Neuronal stem cell (in vitro differentiated cells): ENCODE data around the gene EBF4.

Experiments used
- DNase-seq: peaks from one replicate; pipeline ENCODE4 v3.0.0-alpha.2; 2013; ENCODE audit warnings: low spot score
- H2AFZ ChIP-seq: one replicate; pipeline ENCODE4 v1.6.1; 2013; ENCODE audit warnings: mild to moderate bottlenecking, low read length, inconsistent platforms
- H2AK5ac ChIP-seq: 2 replicates; pipeline ENCODE4 v1.6.1; 2013; ENCODE audit warnings: low read depth, mild to moderate bottlenecking, inconsistent platforms, low read length, moderate library complexity, mixed read lengths
- H2BK120ac ChIP-seq: 2 replicates; pipeline ENCODE4 v1.6.1; 2013; ENCODE audit warnings: low read depth, mild to moderate bottlenecking, inconsistent platforms, low read length, moderate library complexity, mixed read lengths
- H2BK12ac ChIP-seq: one replicate; pipeline ENCODE4 v1.6.1; 2013; ENCODE audit warnings: low read length, inconsistent platforms
- H2BK15ac ChIP-seq: 2 replicates; pipeline ENCODE4 v1.6.1; 2013; ENCODE audit warnings: mild to moderate bottlenecking, low read length, inconsistent platforms, mixed read lengths
- H2BK5ac ChIP-seq: one replicate; pipeline ENCODE4 v1.6.1; 2013; ENCODE audit warnings: inconsistent platforms, mild to moderate bottlenecking, low read length, moderate library complexity
- H3K14ac ChIP-seq: one replicate; pipeline ENCODE4 v1.6.1; 2013; ENCODE audit warnings: low read length, inconsistent platforms
- H3K18ac ChIP-seq: 2 replicates; pipeline ENCODE4 v1.6.1; 2013; ENCODE audit warnings: low read length, inconsistent platforms
- H3K23ac ChIP-seq: 2 replicates; pipeline ENCODE4 v1.6.1; 2013; ENCODE audit warnings: low read depth, mild to moderate bottlenecking, mixed read lengths, low read length, inconsistent platforms; ENCODE audit not compliant: poor library complexity
- H3K27ac ChIP-seq: replicated peaks from 3 replicates; pipeline ENCODE4 v1.5.1; 2013; ENCODE audit warnings: low read length, inconsistent platforms
- H3K27me3 ChIP-seq, 3 experiments: 2 replicates each; pipeline ENCODE4 v1.6.1; 2013; ENCODE audit warnings: low read length in 3 of 3, mild to moderate bottlenecking in 2 of 3, inconsistent platforms in 1 of 3, low read depth in 1 of 3, mixed read lengths in 1 of 3, moderate library complexity in 1 of 3; ENCODE audit not compliant: control insufficient read depth in 3 of 3, insufficient read depth in 3 of 3
- H3K36me3 ChIP-seq, 2 donors: replicated peaks in 1 of 2; 2 replicates each; pipeline ENCODE4 v1.6.1; 2013; ENCODE audit warnings: low read length in 2 of 2; ENCODE audit not compliant: control insufficient read depth in 2 of 2, insufficient read depth in 2 of 2
- H3K4ac ChIP-seq: 2 replicates; pipeline ENCODE4 v1.6.1; 2013; ENCODE audit warnings: inconsistent platforms, mild to moderate bottlenecking, low read length, moderate library complexity
- H3K4me1 ChIP-seq, 2 donors: 1 replicate in 1 of 2; 2 replicates in 1 of 2; pipeline ENCODE4 v1.6.1; 2013; ENCODE audit warnings: low read length in 2 of 2, low read depth in 1 of 2; ENCODE audit not compliant: control insufficient read depth in 2 of 2, insufficient read depth in 1 of 2
- H3K4me2 ChIP-seq: one replicate; pipeline ENCODE4 v1.6.1; 2013; ENCODE audit warnings: mild to moderate bottlenecking, low read length, inconsistent platforms; ENCODE audit not compliant: insufficient read depth, poor library complexity, severe bottlenecking
- H3K4me3 ChIP-seq, 2 donors: 2 replicates each; pipeline ENCODE4 v1.5.1; 2013; ENCODE audit warnings: low read length in 2 of 2, mild to moderate bottlenecking in 2 of 2, inconsistent platforms in 1 of 2, moderate library complexity in 1 of 2
- H3K79me1 ChIP-seq: one replicate; pipeline ENCODE4 v1.6.1; 2013; ENCODE audit warnings: low read depth, mild to moderate bottlenecking, inconsistent platforms, low read length, moderate library complexity
- H3K9ac ChIP-seq: one replicate; pipeline ENCODE4 v1.6.1; 2013; ENCODE audit warnings: mild to moderate bottlenecking, low read depth, low read length, inconsistent platforms; ENCODE audit not compliant: poor library complexity
- H3K9me3 ChIP-seq, 2 donors: replicated peaks in 1 of 2; 2 replicates each; pipeline versions ENCODE3 to v1.6.1; 2013; ENCODE audit warnings: low read length in 2 of 2, mild to moderate bottlenecking in 2 of 2, inconsistent platforms in 1 of 2, low read depth in 1 of 2, mixed read lengths in 1 of 2, moderate library complexity in 1 of 2; ENCODE audit not compliant: control insufficient read depth in 2 of 2, insufficient read depth in 1 of 2
- H4K8ac ChIP-seq: one replicate; pipeline ENCODE4 v1.6.1; 2013; ENCODE audit warnings: low read depth, mild to moderate bottlenecking, inconsistent platforms, low read length, moderate library complexity
- H4K91ac ChIP-seq: one replicate; pipeline ENCODE4 v1.6.1; 2013; ENCODE audit warnings: low read length, low read depth, mild to moderate bottlenecking, inconsistent platforms; ENCODE audit not compliant: poor library complexity
- WGBS, 2 donors: extraction: QIAGEN DNeasy Blood & Tissue Kit; methylation state at CpG; one replicate each; pipeline ENCODE4 v1.1.7; 2013; ENCODE audit warnings: missing lambda C conversion rate in 2 of 2, mixed read lengths in 1 of 2; ENCODE audit not compliant: insufficient read length in 2 of 2, insufficient replicate concordance in 1 of 2; ENCODE audit errors: extremely low coverage in 2 of 2; 5-methylcytosine and 5-hydroxymethylcytosine counted together

EBF4 gene

DNA sequence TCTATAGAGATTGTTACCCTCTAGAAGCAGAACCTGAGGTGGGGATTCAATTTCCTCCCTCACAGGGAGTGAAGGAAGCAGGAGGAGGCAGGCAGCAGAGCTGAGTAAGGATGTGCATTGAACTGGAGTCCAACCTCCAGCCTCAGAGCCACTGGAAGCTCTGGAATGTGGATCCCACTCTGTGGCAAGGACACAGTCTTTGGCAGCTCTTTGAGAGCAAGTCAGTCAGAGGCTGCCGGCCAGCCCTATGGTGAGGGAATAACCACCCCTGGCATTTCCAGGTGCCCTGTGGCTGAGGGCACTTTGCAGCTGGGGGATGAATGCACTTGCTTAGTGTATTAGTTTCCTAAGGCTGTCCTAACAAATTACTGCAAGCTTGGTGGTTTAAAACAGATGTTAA is 37.2 kb downstream of the EBF4 start:
- no peak overlapping the region for H3K9ac ChIP-seq
- no peak for DNase-seq
- H2AFZ ChIP-seq = no peak overlapping the region
- H3K27ac ChIP-seq = no peak overlapping the region
- no peaks in the 10 kb centered on the region for H3K27me3 ChIP-seq
- H2BK12ac ChIP-seq = no peak overlapping the region
- no peak overlapping the region for H4K91ac ChIP-seq
- H3K79me1 ChIP-seq = no peaks in the 10 kb centered on the region
- no peak overlapping the region for H3K18ac ChIP-seq
- no CpG with 5 or more reads among the region's 1 CpG for WGBS, 2 donors
- H3K4ac ChIP-seq = no peak overlapping the region
- H3K4me2 ChIP-seq = no peak overlapping the region
- no peak overlapping the region for H4K8ac ChIP-seq
- no peak overlapping the region for H3K4me3 ChIP-seq
- H3K9me3 ChIP-seq = peaks cover 3 to 6% of the 10 kb centered on the region in 2 donors
- no peak overlapping the region for H3K23ac ChIP-seq
- no peaks in the 10 kb centered on the region for H3K4me1 ChIP-seq
- no peak overlapping the region for H3K14ac ChIP-seq
- H2BK15ac ChIP-seq = no peak overlapping the region
- no peak overlapping the region for H2BK120ac ChIP-seq
- H3K36me3 ChIP-seq = no peaks in the 10 kb centered on the region
- H2BK5ac ChIP-seq = no peak overlapping the region
- H2AK5ac ChIP-seq = no peak overlapping the region

DNA sequence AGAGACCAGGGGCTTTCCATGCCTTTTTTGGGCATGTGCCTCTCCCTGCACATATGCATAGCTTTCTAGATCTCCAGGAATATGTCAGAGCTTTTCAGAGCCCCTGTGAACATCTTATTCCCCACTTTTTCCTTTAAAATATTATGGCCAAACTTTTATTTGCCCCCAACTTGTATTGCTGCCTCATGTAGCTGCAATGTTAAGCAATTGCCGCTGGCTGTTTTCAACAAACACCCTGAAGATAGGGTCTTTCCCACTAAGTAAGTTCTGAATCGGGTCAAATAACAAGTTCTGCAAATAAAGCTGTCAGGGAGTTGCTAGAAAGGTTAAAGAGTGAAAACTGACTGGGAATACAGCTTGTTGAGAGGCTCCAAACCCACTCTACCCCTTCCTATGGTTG is 42.3 kb downstream of the EBF4 start:
- no peak for DNase-seq
- H3K14ac ChIP-seq = no peak overlapping the region
- no peak overlapping the region for H2AFZ ChIP-seq
- no peak overlapping the region for H2BK12ac ChIP-seq
- no peak overlapping the region for H3K4me3 ChIP-seq
- H3K36me3 ChIP-seq = no peaks in the 10 kb centered on the region
- H3K27ac ChIP-seq = no peak overlapping the region
- no peak overlapping the region for H3K4ac ChIP-seq
- H3K9me3 ChIP-seq = peaks cover 6 to 15% of the 10 kb centered on the region in 2 donors
- H3K18ac ChIP-seq = no peak overlapping the region
- H4K8ac ChIP-seq = no peak overlapping the region
- H3K27me3 ChIP-seq = peaks cover 0 to 3% (median 0%) of the 10 kb centered on the region in 3 experiments
- no peak overlapping the region for H2BK120ac ChIP-seq
- no peaks in the 10 kb centered on the region for H3K79me1 ChIP-seq
- H3K4me1 ChIP-seq = no peaks in the 10 kb centered on the region
- no peak overlapping the region for H2BK15ac ChIP-seq
- no CpG with 5 or more reads among the region's 2 CpGs for whole genome bisulfite sequencing, 2 donors
- no peak overlapping the region for H2AK5ac ChIP-seq
- no peak overlapping the region for H2BK5ac ChIP-seq
- no peak overlapping the region for H3K9ac ChIP-seq
- no peak overlapping the region for H4K91ac ChIP-seq
- H3K4me2 ChIP-seq = no peak overlapping the region
- no peak overlapping the region for H3K23ac ChIP-seq

DNA sequence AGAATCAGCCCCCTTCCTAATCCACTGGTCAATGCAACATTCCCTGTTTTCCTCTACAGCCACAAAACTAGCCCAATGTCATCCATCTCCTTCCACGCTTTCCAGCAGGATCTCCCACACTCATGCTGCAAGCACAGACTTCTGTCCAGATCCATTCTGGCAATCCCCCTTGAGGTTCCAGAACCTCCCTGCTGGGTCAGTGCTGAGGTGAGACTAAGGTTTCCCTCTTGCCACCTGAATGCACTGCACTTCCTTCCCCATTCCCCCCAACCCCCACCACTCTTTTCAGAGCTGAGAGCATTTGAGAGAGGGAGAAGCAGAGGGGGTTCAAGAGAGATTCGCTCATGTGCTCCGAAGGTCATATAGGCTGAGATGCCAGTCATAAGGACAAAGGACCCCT is 43.9 kb downstream of the EBF4 start:
- WGBS, 2 donors = no CpG with 5 or more reads among the region's 3 CpGs
- Histone ChIP-seq H3K27ac (no peak overlapping the region), H2BK5ac (no peak overlapping the region), H2BK120ac (no peak overlapping the region), H2AFZ (no peak overlapping the region), H3K4me3 (no peak overlapping the region), H3K9me3 (peaks cover 5 to 15% of the 10 kb centered on the region in 2 donors), H3K4me1 (no peaks in the 10 kb centered on the region), H4K91ac (no peak overlapping the region), H3K4me2 (no peak overlapping the region), H3K4ac (no peak overlapping the region), H2BK12ac (no peak overlapping the region), H3K27me3 (peaks cover 0 to 3% (median 0%) of the 10 kb centered on the region in 3 experiments), H3K14ac (no peak overlapping the region), H2AK5ac (no peak overlapping the region), H4K8ac (no peak overlapping the region), H3K23ac (no peak overlapping the region), H3K18ac (no peak overlapping the region), H3K9ac (no peak overlapping the region), H3K36me3 (no peaks in the 10 kb centered on the region), H3K79me1 (no peaks in the 10 kb centered on the region), H2BK15ac (no peak overlapping the region)
- no peak for DNase-seq

DNA sequence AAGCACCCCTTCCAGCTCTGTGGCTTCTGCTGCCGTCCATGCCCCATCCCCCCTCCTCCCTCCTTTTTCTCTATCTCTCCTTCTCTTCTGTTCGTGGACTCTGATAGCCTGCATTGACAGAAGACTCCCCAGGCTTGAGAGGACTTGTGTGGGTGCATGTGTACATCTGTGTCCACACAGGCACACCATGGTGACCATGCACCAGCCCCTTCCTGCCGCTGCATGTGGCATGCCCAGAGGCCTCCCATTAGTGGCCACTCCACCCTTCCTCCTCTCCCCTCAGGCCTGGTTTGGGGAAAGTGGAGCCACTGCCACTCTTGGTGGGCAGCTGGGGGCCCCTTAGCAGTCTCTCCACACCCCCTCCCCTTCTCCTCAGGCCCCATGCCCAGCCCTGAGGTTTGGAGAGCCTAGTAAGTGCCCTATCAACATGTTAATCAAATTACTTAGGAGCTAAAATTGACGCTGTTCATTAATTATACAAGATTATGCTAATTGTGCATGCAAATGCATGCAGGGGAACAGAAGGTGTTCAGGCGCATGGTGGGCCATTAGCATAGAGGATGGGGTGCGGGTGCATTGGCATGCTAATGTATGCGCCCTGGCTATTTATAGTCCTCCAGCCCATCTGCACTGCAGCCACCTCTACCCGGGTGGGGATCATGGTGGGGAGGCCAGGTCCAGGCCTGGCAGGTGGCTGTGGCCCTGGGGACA is 45.9 kb downstream of the EBF4 start:
- Histone ChIP-seq H2AFZ (no peak overlapping the region), H2BK15ac (no peak overlapping the region), H2BK12ac (no peak overlapping the region), H3K36me3 (no peaks in the 10 kb centered on the region), H4K91ac (no peak overlapping the region), H3K4me1 (no peaks in the 10 kb centered on the region), H2AK5ac (no peak overlapping the region), H2BK5ac (no peak overlapping the region), H2BK120ac (no peak overlapping the region), H3K18ac (no peak overlapping the region), H3K9me3 (peaks cover 5 to 11% of the 10 kb centered on the region in 2 donors), H3K79me1 (no peaks in the 10 kb centered on the region), H3K9ac (no peak overlapping the region), H3K4me2 (no peak overlapping the region), H3K27ac (no peak overlapping the region), H3K27me3 (peaks cover 0 to 6% (median 3%) of the 10 kb centered on the region in 3 experiments), H3K4ac (no peak overlapping the region), H4K8ac (no peak overlapping the region), H3K23ac (no peak overlapping the region), H3K14ac (no peak overlapping the region), H3K4me3 (no peak overlapping the region)
- no CpG with 5 or more reads among the region's 8 CpGs for WGBS, 2 donors
- DNase-seq = no peak
